Measurements from ENCODE around the gene MAP3K9.

The MAP3K9 gene

GRCh38 chr14:70816525-70816924 lies 7.2 kb upstream of the MAP3K9 start:
- DNase-seq: no peak

GRCh38 chr14:70814466-70814865 lies 5.2 kb upstream of the MAP3K9 start:
- no peak for DNase-seq

GRCh38 chr14:70812124-70812818 lies 3.0 kb upstream of the MAP3K9 start:
- DNase-seq: no peak

- no peak for DNase-seq
Measured at GRCh38 chr14:70811578-70811977, 2.3 kb upstream of the MAP3K9 start.

GRCh38 chr14:70811050-70811449 lies 1.7 kb upstream of the MAP3K9 start:
- DNase-seq: peak; percentile 72

- no peak for DNase-seq
Measured at GRCh38 chr14:70810621-70811020, 1.3 kb upstream of the MAP3K9 start.

GRCh38 chr14:70808416-70809224 lies 693 bp downstream of the MAP3K9 start:
- peak; percentile 12 for DNase-seq

GRCh38 chr14:70807898-70808415 lies 1.4 kb downstream of the MAP3K9 start:
- peak; percentile 62 for DNase-seq

- no peak for DNase-seq
Measured at GRCh38 chr14:70804556-70805162, 4.7 kb downstream of the MAP3K9 start.

- DNase-seq: no peak
Measured at GRCh38 chr14:70803321-70804310, 5.7 kb downstream of the MAP3K9 start.

GRCh38 chr14:70802379-70802778 lies 6.9 kb downstream of the MAP3K9 start:
- DNase-seq: no peak

GRCh38 chr14:70801836-70802235 lies 7.5 kb downstream of the MAP3K9 start:
- DNase-seq: no peak

GRCh38 chr14:70796551-70796950 lies 12.8 kb downstream of the MAP3K9 start:
- DNase-seq: no peak

- no peak for DNase-seq
Measured at GRCh38 chr14:70794294-70794693, 15.0 kb downstream of the MAP3K9 start.

- no peak for DNase-seq
Measured at GRCh38 chr14:70793637-70794036, 15.7 kb downstream of the MAP3K9 start.

GRCh38 chr14:70792939-70793338 lies 16.4 kb downstream of the MAP3K9 start:
- no peak for DNase-seq

- no peak for DNase-seq
Measured at GRCh38 chr14:70791971-70792370, 17.3 kb downstream of the MAP3K9 start.

- DNase-seq: no peak
Measured at GRCh38 chr14:70789961-70790360, 19.4 kb downstream of the MAP3K9 start.

GRCh38 chr14:70789361-70789760 lies 20.0 kb downstream of the MAP3K9 start:
- DNase-seq: no peak

- DNase-seq: no peak
Measured at GRCh38 chr14:70788898-70789297, 20.4 kb downstream of the MAP3K9 start.

GRCh38 chr14:70785556-70785955 lies 23.8 kb downstream of the MAP3K9 start:
- DNase-seq: no peak

GRCh38 chr14:70784886-70785285 lies 24.4 kb downstream of the MAP3K9 start:
- DNase-seq: no peak

All from activated CD4-positive, alpha-beta T cell treated with anti-CD3 and anti-CD28 coated beads, Interleukin-2, amount 50 U/mL, for 16 hours (primary cell).